Measurements from ENCODE around the gene KANSL1.

The KANSL1 gene

DNA sequence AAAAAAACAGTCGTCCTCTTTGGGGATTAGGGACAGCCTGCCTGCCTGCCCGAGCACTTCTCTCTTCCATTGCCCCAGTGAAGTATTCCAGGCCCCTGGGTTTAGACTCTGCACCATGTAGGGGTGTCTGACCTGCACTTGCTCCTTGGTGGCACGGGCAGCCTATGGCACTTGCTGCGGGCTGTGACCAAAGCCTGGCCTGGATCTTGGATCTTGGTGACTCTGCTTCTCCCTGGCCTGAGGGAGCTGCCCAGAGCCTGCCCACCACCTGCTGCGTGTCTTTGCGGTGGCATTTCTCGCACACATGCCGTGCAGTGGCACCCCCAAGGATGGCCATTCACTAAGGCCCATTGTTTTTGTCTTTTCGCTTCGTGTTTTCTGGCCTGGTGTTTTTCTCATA, 200.3 kb downstream of the KANSL1 start:
- no peak for DNase-seq

DNA sequence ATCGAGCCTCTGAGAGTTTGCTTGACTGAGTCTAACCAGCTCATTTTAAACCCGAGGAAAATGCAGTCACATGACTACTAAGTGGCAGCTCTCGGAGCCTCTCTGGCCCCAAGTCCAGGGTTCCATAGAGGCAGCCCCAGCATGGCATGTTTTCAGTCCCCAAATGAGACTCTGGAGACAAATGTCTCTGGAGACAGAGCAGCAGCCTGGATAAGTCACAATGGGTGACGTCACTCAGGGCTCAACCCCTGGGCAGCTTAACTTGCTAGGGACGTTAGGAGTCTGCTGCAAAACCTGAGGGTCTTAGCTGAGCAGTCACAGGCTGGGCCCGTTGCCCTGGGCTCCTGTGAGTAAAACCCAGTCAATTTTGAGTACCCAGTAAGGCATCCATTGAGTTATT, 201.1 kb downstream of the KANSL1 start:
- DNase-seq, result no peak

- DNase-seq, result no peak
Measured at GRCh38 chr17:45991341-45991740, 201.9 kb downstream of the KANSL1 start.

- DNase-seq, result no peak
Measured at GRCh38 chr17:45990886-45991285, 202.3 kb downstream of the KANSL1 start.

GRCh38 chr17:45989759-45990158, 203.5 kb downstream of the KANSL1 start:
- DNase-seq, result no peak

- DNase-seq, result no peak
Measured at GRCh38 chr17:45987706-45988105, 205.5 kb downstream of the KANSL1 start.

DNA sequence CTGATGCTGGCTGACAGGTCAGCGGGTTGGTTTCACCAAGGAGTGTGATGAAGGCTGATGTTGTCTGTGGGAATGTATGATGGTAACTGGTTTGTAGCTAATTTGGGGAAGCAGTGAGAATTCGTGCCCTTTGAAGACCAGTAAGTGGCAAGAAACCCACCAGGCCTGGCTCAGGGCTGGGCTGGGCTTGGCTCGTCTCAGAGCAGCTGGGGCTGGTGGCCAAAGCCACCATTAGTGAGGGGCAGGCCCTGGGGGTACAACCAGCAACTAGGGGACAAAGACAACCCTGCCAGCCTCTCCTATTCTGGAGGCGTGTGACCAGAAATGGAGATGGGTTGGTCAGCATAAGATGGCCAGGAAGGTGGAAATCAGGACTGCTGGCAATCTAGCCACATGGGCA, 207.2 kb downstream of the KANSL1 start:
- no peak for DNase-seq

DNA sequence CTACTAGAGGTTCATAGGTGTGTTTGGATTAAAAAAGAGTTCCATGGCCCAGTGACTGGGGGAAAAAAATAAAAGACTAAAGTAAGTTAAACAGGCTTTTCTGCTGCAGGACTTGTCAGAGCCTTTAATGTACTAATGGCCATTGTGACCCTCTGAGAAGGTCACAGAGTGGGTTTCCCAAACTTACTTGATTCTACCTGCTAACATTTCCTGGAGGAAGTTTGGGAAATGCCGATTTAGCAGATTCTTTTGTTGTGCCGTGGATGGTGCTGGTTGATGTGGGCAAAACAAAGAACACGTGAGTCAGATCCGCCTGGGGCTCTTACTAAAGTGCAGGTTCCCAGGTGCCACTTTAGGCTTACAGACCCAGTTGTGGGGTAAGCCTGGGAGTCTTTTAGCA, 207.8 kb downstream of the KANSL1 start:
- DNase-seq, result no peak

DNA sequence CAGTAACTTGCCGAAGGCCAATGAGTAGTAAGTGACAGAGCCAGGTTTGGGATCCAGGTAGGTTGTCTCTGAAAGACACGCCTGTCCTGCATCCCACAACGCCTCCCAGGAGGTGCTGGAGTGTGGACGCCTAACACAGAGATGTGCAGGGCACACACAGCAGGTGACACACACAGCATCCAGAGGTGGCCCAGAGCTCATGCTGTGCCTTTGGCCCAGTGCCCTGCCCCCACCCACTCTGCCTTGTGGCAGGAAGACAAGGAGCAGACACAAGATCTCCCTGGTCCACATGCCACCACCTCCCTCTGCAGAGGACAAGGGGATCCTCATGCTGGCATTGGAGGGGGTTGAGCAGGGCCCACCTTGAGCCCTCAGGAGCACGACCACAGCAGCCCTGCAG, 208.9 kb downstream of the KANSL1 start:
- DNase-seq, result no peak

- DNase-seq, result no peak
Measured at GRCh38 chr17:45983614-45984310, 209.5 kb downstream of the KANSL1 start.

DNA sequence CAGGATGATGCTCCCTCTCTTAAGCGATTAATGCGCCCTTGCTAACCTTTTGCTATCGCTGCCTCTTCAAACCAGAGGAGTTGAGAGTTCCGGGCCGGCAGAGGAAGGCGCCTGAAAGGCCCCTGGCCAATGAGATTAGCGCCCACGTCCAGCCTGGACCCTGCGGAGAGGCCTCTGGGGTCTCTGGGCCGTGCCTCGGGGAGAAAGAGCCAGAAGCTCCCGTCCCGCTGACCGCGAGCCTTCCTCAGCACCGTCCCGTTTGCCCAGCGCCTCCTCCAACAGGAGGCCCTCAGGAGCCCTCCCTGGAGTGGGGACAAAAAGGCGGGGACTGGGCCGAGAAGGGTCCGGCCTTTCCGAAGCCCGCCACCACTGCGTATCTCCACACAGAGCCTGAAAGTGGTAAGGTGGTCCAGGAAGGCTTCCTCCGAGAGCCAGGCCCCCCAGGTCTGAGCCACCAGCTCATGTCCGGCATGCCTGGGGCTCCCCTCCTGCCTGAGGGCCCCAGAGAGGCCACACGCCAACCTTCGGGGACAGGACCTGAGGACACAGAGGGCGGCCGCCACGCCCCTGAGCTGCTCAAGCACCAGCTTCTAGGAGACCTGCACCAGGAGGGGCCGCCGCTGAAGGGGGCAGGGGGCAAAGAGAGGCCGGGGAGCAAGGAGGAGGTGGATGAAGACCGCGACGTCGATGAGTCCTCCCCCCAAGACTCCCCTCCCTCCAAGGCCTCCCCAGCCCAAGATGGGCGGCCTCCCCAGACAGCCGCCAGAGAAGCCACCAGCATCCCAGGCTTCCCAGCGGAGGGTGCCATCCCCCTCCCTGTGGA, 210.2 kb downstream of the KANSL1 start:
- DNase-seq, result no peak

- no peak for DNase-seq
Measured at GRCh38 chr17:45981306-45981705, 211.9 kb downstream of the KANSL1 start.

GRCh38 chr17:45980855-45981254, 212.4 kb downstream of the KANSL1 start:
- DNase-seq, result no peak
